Nephron progenitor cell (in vitro differentiated cells): ENCODE measurements around the gene EPB41L5.

ENCODE experiments used
- DNase-seq: peaks from one replicate; pipeline ENCODE4 v3.0.0; 2021
- H3K27ac Mint-ChIP-seq: 2 replicates; pipeline ENCODE4 v1.8.0; 2021; ENCODE audit warnings: mild to moderate bottlenecking, moderate library complexity, mixed read lengths
- H3K27me3 Mint-ChIP-seq: 2 replicates; pipeline ENCODE4 v1.8.0; 2021; ENCODE audit warnings: mild to moderate bottlenecking, low read depth, mixed read lengths; ENCODE audit not compliant: poor library complexity
- H3K36me3 Mint-ChIP-seq: 2 replicates; pipeline ENCODE4 v1.8.0; 2021; ENCODE audit warnings: low read depth, mixed read lengths
- H3K4me1 Mint-ChIP-seq: 2 replicates; pipeline ENCODE4 v1.8.0; 2021; ENCODE audit warnings: mixed read lengths
- H3K4me3 Mint-ChIP-seq: 2 replicates; pipeline ENCODE4 v1.8.0; 2021; ENCODE audit warnings: mild to moderate bottlenecking, moderate library complexity, mixed read lengths
- H3K9me3 Mint-ChIP-seq: 2 replicates; pipeline ENCODE4 v1.8.0; 2021; ENCODE audit warnings: mild to moderate bottlenecking, moderate library complexity, mixed read lengths
- TF ChIP-seq, protein P1 (sequence below): fragments of 200-600 bp; sonication (generic); IDR thresholded peaks from 2 replicates; pipeline ENCODE4 v1.5.0; 2021; ENCODE audit warnings: antibody characterized with exemption

EPB41L5 gene

DNA sequence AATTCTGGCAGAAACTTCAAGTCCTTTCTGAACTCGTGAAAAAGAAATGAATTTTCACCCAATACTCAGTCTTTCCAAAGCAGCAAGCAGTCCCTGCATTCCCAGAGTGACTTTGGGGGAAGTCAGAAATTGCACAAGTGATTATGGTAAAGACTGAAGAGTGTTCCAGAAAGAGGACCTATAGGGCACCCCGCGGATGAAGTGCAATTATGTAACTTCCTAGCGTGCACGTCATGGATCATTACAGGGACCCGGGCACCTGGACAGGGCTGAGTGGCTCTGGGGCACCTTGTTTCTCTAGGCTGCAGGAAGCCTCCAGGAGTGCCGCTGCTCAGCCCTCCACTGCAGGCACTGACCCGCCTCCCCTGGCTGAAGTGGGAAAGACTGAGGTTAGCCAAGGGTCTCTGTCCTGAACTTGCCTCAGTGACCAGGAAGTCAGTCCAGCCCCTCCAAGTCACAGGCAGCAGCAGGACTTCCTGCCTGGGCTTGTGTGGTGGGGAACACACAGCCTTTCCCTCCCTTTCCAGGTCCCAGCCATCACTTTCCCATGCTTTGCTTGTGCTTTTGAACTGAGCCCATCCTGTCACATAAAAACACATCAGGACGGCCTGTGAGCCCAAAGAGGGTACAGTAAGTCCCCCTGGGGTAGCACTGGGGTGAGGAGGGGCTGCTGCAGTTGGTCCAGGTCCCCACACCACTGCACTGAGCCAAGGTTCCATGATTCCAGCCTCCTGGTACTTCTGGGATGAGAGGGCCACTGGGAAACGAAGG lies 190.6 kb downstream of the EPB41L5 start:
- Mint-ChIP-seq H3K9me3 (peaks cover 15% of the 10 kb centered on the region), H3K4me1 (peaks cover 23% of the 10 kb centered on the region), H3K27me3 (peaks cover 11% of the 10 kb centered on the region), H3K4me3 (no peak overlapping the region), H3K27ac (no peak overlapping the region), H3K36me3 (peaks cover 5% of the 10 kb centered on the region)
- no peak for DNase-seq
- TF ChIP-seq, protein P1, sequence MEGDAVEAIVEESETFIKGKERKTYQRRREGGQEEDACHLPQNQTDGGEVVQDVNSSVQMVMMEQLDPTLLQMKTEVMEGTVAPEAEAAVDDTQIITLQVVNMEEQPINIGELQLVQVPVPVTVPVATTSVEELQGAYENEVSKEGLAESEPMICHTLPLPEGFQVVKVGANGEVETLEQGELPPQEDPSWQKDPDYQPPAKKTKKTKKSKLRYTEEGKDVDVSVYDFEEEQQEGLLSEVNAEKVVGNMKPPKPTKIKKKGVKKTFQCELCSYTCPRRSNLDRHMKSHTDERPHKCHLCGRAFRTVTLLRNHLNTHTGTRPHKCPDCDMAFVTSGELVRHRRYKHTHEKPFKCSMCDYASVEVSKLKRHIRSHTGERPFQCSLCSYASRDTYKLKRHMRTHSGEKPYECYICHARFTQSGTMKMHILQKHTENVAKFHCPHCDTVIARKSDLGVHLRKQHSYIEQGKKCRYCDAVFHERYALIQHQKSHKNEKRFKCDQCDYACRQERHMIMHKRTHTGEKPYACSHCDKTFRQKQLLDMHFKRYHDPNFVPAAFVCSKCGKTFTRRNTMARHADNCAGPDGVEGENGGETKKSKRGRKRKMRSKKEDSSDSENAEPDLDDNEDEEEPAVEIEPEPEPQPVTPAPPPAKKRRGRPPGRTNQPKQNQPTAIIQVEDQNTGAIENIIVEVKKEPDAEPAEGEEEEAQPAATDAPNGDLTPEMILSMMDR: no peak

DNA sequence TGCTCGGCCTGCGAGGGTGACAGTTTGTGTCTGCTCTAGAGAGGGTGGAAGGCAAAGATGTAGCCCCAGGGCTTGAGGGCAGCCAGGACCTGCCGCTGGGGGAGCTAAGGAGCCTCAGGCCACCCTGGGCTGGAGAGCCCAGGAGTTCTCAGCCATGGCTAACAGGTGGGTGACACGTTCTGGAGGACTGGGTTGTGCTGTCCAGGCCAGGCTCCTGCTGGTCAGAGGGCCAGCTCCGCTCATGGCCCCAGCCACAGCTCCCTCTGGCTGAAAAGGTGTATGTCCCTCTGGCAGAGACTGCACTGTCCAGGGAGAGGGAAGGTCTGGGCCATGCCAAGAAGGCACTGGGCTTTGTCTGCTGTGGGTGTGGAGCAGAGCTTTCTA lies 191.1 kb downstream of the EPB41L5 start:
- Mint-ChIP-seq H3K27ac (no peak overlapping the region), H3K4me3 (no peak overlapping the region), H3K9me3 (peaks cover 9% of the 10 kb centered on the region), H3K4me1 (peaks cover 23% of the 10 kb centered on the region), H3K27me3 (peaks cover 11% of the 10 kb centered on the region), H3K36me3 (peaks cover 1% of the 10 kb centered on the region)
- no peak for DNase-seq
- TF ChIP-seq, protein P1: no peak

DNA sequence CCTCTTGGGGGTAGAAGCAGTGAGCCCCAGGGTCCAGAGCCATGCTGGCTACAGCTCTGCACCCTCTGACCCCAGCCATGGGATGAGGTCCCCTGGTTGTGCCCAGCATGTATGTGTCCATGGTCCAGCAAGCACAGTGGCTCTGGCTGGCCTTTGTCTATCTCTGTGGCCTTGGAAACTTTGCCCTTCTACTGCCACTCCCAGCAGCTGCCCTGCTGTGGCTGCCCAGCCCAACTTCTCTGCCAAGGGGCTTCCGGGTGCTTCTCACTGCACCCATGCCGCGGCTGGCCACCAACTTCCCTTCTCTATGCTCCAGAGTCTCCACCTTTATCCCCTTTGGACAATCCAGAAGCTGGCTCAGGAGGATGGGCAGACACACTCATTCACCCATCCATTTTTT lies 191.5 kb downstream of the EPB41L5 start:
- H3K27ac Mint-ChIP-seq: no peak overlapping the region
- no peaks in the 10 kb centered on the region for H3K36me3 Mint-ChIP-seq
- no peak overlapping the region for H3K4me3 Mint-ChIP-seq
- peaks cover 5% of the 10 kb centered on the region for H3K9me3 Mint-ChIP-seq
- peaks cover 12% of the 10 kb centered on the region for H3K27me3 Mint-ChIP-seq
- DNase-seq: no peak
- peaks cover 24% of the 10 kb centered on the region for H3K4me1 Mint-ChIP-seq
- TF ChIP-seq, protein P1: no peak

DNA sequence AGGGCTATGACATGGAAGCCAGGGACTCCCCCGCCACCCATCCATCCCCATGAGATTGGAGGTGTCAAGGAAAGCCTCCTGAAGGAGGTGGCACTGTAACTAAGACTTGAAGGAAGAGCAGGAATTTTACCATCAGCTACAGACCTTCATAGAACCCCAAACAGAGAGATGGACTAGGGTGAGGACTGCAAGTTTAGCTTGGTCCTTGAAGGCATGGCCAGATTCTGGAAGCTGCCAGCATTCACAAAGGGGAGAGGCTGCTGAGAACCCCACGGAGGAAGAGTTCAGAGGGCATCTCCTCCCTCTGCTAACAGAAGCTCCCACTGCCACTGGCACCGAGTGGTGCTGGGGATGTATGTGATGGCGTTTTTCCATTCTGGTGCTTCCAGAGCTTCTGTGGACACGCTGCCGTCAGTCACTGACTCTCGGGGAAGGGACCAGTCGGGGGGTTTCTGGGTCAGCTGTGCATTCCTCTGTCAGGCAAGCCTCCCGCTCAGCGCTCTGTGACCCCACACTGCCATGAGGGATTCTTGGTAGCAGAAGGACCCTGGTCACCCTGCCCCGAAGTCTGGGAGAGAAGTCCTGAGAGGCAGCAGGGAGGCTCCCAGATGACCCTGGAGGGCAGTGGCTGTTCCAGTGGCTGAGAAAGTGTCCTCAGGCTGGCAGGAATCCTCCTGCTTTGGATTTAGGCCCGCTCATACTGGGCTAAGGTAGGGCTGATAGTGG lies 192.2 kb downstream of the EPB41L5 start:
- peaks cover 2% of the 10 kb centered on the region for H3K9me3 Mint-ChIP-seq
- TF ChIP-seq, protein P1: no peak
- no peak overlapping the region for H3K4me3 Mint-ChIP-seq
- no peak for DNase-seq
- peaks cover 31% of the 10 kb centered on the region for H3K4me1 Mint-ChIP-seq
- no peak overlapping the region for H3K27ac Mint-ChIP-seq
- H3K36me3 Mint-ChIP-seq: no peaks in the 10 kb centered on the region
- H3K27me3 Mint-ChIP-seq: peaks cover 15% of the 10 kb centered on the region

DNA sequence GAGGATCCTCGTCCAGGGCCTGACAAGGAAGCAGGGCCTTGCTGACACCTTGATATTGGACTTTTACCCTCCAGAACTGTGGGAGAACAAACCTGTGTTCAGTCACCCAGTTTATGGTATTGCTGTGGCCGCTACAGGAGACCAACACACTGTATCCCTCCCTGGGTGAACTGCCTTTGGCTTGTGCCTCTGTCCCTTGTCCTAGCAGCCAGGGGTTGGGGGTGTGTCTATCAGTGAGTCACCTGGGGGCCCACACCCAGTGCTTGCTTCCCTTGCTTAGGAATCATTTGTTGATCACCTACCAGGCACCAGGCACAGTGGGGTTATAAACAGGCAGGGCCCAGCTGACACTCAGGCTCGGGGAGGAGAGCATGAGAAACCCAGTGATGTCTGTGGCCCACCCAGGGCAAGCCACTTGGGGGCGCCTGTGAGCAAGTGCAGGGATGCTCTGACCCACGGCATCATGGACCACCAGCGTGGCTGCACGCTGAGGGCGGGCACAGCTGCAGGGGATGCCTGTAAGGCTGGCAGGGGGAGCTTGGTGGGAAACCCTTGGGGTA lies 193.2 kb downstream of the EPB41L5 start:
- H3K36me3 Mint-ChIP-seq: no peaks in the 10 kb centered on the region
- H3K27me3 Mint-ChIP-seq: peaks cover 15% of the 10 kb centered on the region
- TF ChIP-seq, protein P1: peak; percentile 44
- no peaks in the 10 kb centered on the region for H3K9me3 Mint-ChIP-seq
- peak; percentile 62 for DNase-seq
- H3K4me3 Mint-ChIP-seq: no peak overlapping the region
- H3K27ac Mint-ChIP-seq: no peak overlapping the region
- peaks cover 37% of the 10 kb centered on the region for H3K4me1 Mint-ChIP-seq
